ENCODE data around the gene KIF3B.
"Not testable (repeated sequence)": the region's sequence is repeated elsewhere in the genome, so short reads cannot be mapped to it uniquely, and the experiment has no call there.

Gene KIF3B

GRCh38 chr20:32333181-32333987 is 55.9 kb downstream of the KIF3B start:
- DNase-seq = no peak

- DNase-seq = no peak
Measured at GRCh38 chr20:32333988-32334885, 56.8 kb downstream of the KIF3B start.

GRCh38 chr20:32336918-32337347 is 59.5 kb downstream of the KIF3B start:
- DNase-seq = peak; percentile 68

DNA sequence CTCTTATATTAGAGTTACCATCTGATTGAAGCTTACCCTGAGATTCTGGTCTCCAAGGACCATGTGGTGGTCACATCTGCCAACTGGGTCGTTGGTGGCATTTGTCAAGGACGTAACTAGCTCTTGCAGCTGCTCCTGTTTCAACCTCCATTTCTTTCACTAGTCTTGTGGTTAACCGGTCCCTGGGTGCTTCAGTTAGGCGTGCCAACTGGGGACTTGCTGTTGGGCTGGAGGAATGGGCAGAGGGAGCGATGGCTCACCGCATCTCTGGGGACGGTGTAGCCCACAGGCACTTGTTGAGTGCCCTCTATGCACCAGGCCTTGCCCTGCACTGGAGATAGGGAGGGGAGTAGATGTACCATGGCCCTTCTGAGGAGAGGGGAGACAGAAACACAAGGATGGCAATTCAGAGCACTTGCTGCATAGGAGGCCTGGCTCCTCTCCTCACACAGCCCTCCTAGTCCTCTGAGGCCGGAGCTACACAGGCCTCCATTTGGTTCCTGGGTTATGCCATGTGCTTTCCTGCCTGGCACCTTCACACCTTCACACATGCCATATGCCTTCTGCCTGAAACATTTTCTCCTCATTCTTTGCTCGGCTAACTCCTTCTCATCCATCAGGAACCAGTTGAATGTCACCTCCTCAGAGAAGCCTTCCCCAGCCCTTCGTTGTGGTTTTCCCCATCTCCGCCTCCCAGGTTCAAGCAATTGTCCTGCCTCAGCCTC is 60.6 kb downstream of the KIF3B start:
- no peak for DNase-seq

- DNase-seq = no peak
Measured at GRCh38 chr20:32338665-32339064, 61.2 kb downstream of the KIF3B start.

DNA sequence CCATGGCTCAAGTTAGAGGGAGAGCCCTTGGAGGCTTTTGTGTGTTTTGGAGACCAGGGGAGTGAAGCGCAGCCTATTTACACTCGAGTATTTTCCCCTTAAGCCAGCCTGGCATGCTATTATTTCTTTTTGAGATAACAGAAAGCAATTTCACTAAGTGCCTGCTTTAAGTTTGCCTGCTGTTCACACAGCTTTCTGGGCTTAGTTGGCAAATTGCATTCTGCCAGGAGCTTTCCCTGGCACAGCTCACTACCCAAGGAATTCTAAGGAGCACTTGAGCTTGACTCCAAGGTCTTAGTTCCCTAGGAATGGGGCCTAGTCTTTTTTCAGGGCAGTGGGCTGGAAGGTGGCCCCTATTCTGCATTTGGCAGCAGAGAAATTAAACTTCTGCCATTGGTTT is 61.7 kb downstream of the KIF3B start:
- no peak for DNase-seq

DNA sequence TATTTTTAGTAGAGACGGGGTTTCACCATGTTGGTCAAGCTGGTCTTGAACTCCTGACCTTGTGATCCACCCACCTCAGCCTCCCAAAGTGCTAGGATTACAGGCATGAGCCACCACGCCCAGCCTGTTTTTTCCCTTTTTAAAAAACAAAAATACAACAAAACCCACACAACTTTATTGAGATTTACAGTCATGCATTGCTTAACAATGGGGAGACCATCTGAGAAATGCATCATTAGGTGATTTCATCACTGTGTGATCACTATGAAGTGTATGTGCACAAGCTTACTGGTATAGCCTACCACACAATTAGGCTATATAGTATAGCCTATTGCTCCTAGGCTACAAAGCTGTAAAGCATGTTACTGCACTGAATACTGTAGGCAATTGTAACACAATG is 63.6 kb downstream of the KIF3B start:
- DNase-seq = not testable (repeated sequence)

DNA sequence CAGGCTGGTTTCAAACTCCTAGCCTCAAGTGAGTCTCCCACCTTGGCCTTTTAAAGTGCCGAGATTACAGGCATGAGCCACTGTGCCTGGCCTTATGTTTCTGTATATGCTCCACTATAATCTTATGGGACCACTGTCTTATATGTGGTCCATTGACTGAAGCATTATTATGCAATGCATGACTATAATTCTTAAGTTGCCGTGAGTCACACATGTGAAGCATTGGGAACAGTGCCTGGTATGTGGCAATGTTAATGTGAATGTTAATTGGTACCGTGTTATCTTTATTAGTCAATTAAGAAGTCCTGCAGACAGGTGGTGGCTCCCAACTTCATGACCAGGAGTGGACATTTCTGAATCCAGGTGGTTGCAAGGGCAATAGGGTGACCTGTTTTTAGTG is 66.0 kb downstream of the KIF3B start:
- DNase-seq = no peak

DNA sequence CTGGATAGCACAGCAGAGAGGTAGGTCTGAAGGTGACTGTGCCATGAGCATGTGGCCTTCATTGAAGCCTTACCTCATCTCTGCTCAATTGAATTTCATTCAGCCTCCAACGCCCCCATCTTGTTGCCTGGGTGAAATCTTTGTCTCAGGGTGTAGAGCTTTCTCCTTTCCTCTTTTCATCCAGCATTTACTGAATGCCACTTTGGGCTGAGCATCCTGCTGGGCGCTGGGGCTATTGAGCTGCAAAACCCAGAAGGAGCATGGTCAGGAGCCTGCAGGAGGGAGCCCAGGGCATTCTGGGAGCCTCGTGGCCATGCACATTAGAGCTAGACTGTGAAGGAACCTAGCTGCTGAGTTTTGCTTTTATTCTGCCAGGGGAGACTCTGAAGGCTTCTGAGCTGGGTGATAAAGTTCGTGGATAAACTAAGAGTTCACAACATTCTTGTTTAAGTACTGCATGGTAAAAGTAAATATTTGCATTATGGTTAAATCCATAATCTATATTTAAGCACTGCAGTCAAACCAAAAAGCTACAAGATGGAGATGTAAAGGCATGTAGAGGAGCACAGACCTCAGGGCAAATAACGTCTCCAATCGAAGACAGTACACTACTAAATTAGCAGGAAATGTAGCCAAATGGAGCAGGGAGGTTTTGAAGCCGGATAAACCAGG is 67.5 kb downstream of the KIF3B start:
- peak; percentile 51 for DNase-seq

DNA sequence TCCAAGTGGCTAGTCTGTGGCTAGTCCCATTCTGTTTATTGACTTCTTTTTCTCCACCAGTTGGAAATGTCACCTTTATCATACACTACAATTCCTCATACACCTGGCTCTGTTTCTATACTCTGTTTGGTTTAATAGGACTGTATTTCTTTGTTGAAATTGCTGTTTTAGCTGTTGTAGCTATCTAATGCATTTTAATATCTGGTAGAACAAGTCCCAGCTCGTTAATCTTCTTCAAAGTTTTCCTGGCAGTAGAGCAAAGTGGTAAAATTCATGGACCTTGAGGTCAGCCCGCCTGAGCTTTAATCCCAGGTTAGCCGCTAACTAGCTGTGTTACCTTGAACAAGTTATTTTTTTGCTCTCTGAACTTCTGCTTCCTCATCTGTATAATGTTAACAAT is 70.8 kb downstream of the KIF3B start:
- DNase-seq = no peak

- DNase-seq = no peak
Measured at GRCh38 chr20:32350421-32350820, 73.0 kb downstream of the KIF3B start.

DNA sequence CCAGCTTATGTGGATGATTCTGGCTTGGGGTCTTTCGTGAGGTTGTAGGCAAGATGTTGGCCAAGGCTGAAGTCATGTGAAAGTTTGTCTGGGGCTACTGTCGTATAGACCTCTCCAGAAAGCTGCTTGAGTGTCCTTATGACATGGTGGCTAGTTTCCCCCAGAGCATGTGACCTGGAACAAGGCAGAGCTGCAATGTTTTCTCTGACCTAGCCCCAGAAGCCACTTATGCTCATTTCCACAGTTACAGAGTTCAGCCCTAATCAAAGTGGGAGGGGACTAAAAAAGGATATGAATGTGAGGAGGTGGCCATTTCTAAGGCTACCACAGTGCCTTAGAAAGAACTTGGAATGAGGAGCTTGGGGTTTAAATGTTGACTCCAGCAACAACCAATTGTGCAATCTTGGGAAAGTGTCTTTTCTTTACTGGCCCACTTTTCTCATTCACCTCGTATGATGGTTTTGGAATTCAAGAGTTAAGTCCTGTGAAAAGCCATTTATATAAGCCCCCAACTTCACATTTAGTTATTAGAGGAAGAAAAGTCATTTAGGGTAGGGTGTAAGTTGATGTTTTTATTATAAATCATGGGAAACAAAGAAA is 74.8 kb downstream of the KIF3B start:
- no peak for DNase-seq

DNA sequence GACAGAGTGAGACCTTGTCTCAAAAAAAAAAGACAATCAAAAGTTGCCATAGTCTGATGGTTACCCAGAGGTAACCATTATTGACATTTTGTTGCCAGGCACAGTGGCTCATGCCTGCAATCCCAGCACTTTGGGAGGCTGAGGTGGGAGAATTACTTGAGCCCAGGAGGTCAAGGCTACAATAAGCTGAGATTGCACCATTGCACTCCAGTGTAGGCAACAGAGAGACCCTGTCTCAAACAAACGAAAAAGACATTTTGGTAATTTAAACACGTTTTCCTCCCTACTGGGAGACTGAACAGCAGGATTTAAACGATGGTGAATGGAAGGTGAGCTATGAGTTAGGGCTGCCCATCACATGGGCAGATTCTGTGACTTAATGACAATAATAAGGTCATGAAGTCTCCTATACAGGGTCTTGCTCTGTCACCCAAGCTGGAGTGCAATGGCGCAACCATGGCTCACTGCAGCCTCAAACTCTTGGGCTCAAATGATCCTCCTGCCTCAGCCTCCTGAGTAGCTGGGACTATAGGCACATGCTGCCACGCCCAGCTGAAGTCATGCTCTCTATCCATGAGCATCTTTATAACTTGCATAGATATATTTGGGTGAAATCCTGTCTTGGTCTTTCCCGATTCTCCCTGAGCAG is 76.5 kb downstream of the KIF3B start:
- DNase-seq = no peak

GRCh38 chr20:32354592-32355416 is 77.4 kb downstream of the KIF3B start:
- peak; percentile 60 for DNase-seq

DNA sequence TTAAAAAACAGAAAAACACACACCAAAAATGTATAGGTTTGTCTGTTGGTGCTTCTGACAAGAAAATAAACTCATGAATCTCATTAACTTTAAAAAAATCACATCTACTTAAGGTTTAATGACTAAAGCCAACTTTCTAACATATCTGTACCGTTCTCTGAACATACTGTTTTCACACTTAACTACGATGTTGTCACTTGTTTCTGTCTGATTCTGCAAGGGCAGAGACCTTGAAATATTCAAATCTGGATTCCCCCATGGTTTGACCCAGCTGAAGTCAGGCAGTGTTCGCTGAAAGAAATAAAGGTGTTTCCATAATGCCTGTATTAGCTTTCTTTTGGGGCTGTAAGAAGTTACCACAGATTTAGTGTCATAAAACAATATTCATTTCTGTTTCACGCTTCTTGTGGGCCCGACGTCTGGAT is 78.0 kb downstream of the KIF3B start:
- no peak for DNase-seq

DNA sequence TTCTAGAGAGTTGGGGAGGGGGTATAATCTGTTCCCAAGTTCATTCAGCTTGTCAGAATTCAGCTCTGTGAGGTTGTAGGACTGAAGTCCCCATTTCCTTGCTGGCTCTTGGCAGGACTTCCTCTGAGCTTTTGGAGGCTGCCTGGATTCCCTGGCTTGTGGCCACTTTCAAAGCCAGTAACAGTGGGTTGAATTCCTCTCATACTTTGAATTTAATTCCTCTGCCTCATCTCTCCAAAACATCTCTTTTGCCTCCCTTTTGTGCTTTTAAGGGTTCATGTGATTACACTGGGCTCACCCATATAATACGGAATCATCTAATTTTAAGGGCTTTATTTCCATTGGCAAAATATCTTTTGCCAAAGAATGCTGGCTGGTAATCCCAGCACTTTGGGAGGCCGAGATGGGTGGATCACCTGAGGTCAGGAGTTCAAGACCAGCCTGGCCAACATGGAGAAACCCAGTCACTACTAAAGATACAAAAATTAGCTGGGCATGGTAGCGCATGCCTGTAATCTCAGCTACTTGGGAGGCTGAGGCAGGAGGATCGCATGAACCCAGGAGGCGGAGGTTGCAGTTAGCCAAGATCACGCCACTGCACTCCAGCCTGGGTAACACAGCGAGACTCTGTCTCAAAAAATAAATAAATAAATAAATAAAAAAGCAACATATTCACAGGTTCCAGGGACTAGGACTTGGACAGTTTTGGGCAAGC is 78.6 kb downstream of the KIF3B start:
- not testable (repeated sequence) for DNase-seq

- peak; percentile 53 for DNase-seq
Measured at GRCh38 chr20:32356622-32357374, 79.3 kb downstream of the KIF3B start.

GRCh38 chr20:32357375-32357868 is 80.0 kb downstream of the KIF3B start:
- peak; percentile 86 for DNase-seq

Data from DMS53 (cell line).